Kidney (tissue), 14 donors: Measurements from ENCODE around the gene TMEM182. TPM values are rescaled to one million over a fixed set of nuclear protein-coding genes. Genes with fewer than 3 reads are reported as not detected.

Source experiments
- DNase-seq, 5 donors: peaks; one replicate each; pipeline ENCODE4 v3.0.0-alpha.2; 2013 to 2020
- FAIRE-seq: peaks from 2 replicates; lab custom pipeline; 2012; peaks lifted over from hg19 to GRCh38; lab: Jason Lieb, UNC
- H3K27ac ChIP-seq, 2 donors: one replicate each; pipeline ENCODE4 v1.7.0; 2013; ENCODE audit warnings: low read depth in 2 of 2, low read length in 2 of 2, inconsistent platforms in 1 of 2
- H3K27me3 ChIP-seq: one replicate; pipeline ENCODE4 v1.7.1; 2013; ENCODE audit warnings: low read length, inconsistent platforms; ENCODE audit not compliant: control insufficient read depth, insufficient read depth
- H3K36me3 ChIP-seq, 3 donors: one replicate each; pipeline versions ENCODE4 v1.7.0 to v1.7.1; 2013; ENCODE audit warnings: low read length in 3 of 3, control low read depth in 1 of 3, inconsistent platforms in 1 of 3; ENCODE audit not compliant: insufficient read depth in 3 of 3, control insufficient read depth in 2 of 3
- H3K4me1 ChIP-seq, 3 donors: one replicate each; pipeline versions ENCODE4 v1.7.0 to v1.7.1; 2013; ENCODE audit warnings: low read length in 3 of 3, inconsistent platforms in 1 of 3, low read depth in 1 of 3; ENCODE audit not compliant: control insufficient read depth in 2 of 3, insufficient read depth in 2 of 3
- H3K4me3 ChIP-seq, 3 donors: one replicate each; pipeline versions ENCODE4 v1.7.0 to v1.8.1; 2013; ENCODE audit warnings: low read length in 3 of 3, control low read depth in 1 of 3, inconsistent platforms in 1 of 3
- H3K9ac ChIP-seq, 3 donors: one replicate each; pipeline versions ENCODE4 v1.7.0 to v1.7.1; 2013; ENCODE audit warnings: low read length in 3 of 3, control low read depth in 1 of 3, inconsistent platforms in 1 of 3
- H3K9me3 ChIP-seq, 3 donors: one replicate each; pipeline versions ENCODE4 v1.7.0 to v1.7.1; 2013; ENCODE audit warnings: low read length in 3 of 3, control low read depth in 1 of 3, inconsistent platforms in 1 of 3; ENCODE audit not compliant: control insufficient read depth in 2 of 3, insufficient read depth in 1 of 3
- intact Hi-C: fragments of 100-400 bp; cut with DNase I; formaldehyde crosslinking; loops from one replicate; pipeline ENCODE4 v1.11.1; 2022
- polyA plus RNA-seq: library from polyadenylated mRNA; stranded (reverse); fragments of 350-450 nt; fragmentation: Illumina TruSeq; extraction: RNeasy Lipid Tissue Mini Kit (QIAGEN cat#74804); gene quantifications from one replicate; pipeline ENCODE4 v1.2.3, GENCODE V29; 2014; ENCODE audit warnings: low read depth, low replicate concordance; ENCODE audit not compliant: insufficient read depth
- total RNA-seq: library from RNA; stranded (reverse); fragmentation: NEBNext Ultra II Directional; extraction: Animal tissue kit (Norgen Biotek cat#: 25700); gene quantifications from one replicate; pipeline ENCODE4 v1.2.1, GENCODE V29; 2021
- TF ChIP-seq, protein P1 (sequence below): IDR thresholded peaks from 3 replicates; pipeline ENCODE4 v1.5.1; 2012; ENCODE audit warnings: mild to moderate bottlenecking, moderate library complexity, borderline replicate concordance; ENCODE audit not compliant: insufficient read depth; ENCODE audit errors: extremely low read depth
- donor health status: control.
- donor health status: control.
- donor health status: control.
- donor health status: control.
- donor health status: control.
- donor health status: DM: yes; HTN: yes; CAD: no.
- donor health status: Normal renal cell carcinoma (clear cell type).

TMEM182 gene
- total and polyA plus RNA-seq, 2 donors from 2014 or later, result 4.2 to 6.5 TPM

GRCh38 chr2:102826904-102827303, 65.1 kb downstream of the TMEM182 start:
- TF ChIP-seq, protein P1, sequence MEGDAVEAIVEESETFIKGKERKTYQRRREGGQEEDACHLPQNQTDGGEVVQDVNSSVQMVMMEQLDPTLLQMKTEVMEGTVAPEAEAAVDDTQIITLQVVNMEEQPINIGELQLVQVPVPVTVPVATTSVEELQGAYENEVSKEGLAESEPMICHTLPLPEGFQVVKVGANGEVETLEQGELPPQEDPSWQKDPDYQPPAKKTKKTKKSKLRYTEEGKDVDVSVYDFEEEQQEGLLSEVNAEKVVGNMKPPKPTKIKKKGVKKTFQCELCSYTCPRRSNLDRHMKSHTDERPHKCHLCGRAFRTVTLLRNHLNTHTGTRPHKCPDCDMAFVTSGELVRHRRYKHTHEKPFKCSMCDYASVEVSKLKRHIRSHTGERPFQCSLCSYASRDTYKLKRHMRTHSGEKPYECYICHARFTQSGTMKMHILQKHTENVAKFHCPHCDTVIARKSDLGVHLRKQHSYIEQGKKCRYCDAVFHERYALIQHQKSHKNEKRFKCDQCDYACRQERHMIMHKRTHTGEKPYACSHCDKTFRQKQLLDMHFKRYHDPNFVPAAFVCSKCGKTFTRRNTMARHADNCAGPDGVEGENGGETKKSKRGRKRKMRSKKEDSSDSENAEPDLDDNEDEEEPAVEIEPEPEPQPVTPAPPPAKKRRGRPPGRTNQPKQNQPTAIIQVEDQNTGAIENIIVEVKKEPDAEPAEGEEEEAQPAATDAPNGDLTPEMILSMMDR, result no peak
- H3K4me1 ChIP-seq, result no peaks in the 10 kb centered on the region
- no peak overlapping the region for H3K4me3 ChIP-seq
- DNase-seq (peak in 4 of 5 donors; percentile 65 to 88 (median 82)), FAIRE-seq (no peak)
- H3K9ac ChIP-seq, result no peak overlapping the region
- no peaks in the 10 kb centered on the region for H3K36me3 ChIP-seq
- H3K27me3 ChIP-seq, result no peaks in the 10 kb centered on the region
- no peaks in the 10 kb centered on the region for H3K9me3 ChIP-seq
- intact Hi-C loops, result no loop called here
- H3K27ac ChIP-seq, result no peak overlapping the region

DNA sequence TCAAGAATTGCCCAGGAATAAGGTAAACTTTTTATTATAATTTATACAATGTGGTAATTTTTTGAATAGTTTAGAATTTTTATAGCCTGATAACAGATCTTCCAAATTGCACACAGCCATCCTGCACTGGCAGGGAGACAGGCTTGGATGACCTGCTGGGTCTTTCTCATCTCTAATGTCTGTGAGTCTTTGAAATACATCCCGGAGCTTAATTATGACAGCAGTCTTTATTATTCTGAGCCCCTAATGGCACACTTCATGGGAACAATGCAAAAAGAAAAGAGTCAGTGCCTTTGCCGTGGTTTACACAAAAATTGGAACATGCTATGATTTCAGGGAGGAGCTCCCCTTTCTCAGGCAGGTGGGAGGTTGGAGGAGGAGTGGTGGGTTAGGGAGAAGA, 71.0 kb downstream of the TMEM182 start:
- H3K4me1 ChIP-seq, result no peaks in the 10 kb centered on the region
- FAIRE-seq (no peak), DNase-seq (no peak)
- H3K9me3 ChIP-seq, result no peaks in the 10 kb centered on the region
- H3K27ac ChIP-seq, result no peak overlapping the region
- TF ChIP-seq, protein P1, result no peak
- intact Hi-C loops, result no loop called here
- H3K27me3 ChIP-seq, result no peaks in the 10 kb centered on the region
- H3K4me3 ChIP-seq, result no peak overlapping the region
- no peak overlapping the region for H3K9ac ChIP-seq
- no peaks in the 10 kb centered on the region for H3K36me3 ChIP-seq

- H3K4me3 ChIP-seq, result no peak overlapping the region
- no peaks in the 10 kb centered on the region for H3K9me3 ChIP-seq
- intact Hi-C loops, result no loop called here
- no peaks in the 10 kb centered on the region for H3K4me1 ChIP-seq
- no peaks in the 10 kb centered on the region for H3K27me3 ChIP-seq
- FAIRE-seq (no peak), DNase-seq (peak in 1 of 5 donors; percentile 18)
- no peak overlapping the region for H3K9ac ChIP-seq
- no peak overlapping the region for H3K27ac ChIP-seq
- no peaks in the 10 kb centered on the region for H3K36me3 ChIP-seq
- TF ChIP-seq, protein P1, result no peak
Observed at GRCh38 chr2:102834523-102835273, 72.9 kb downstream of the TMEM182 start.
